OCI-LY3 (cell line): ENCODE data around the gene SLC7A1.

Source experiments
- EZH2phosphoT487 ChIP-seq: fragments of 200-600 bp; shearing (Covaris generic); IDR thresholded peaks from 2 replicates; pipeline ENCODE4 v1.6.1; 2018; ENCODE audit warnings: antibody characterized with exemption, mixed run types, low read depth
- TF ChIP-seq, protein P1 (sequence below): fragments of 200-600, 300-600 bp; sonication (generic); IDR thresholded peaks from 2 replicates; pipeline ENCODE4 v1.5.1; 2014; ENCODE audit warnings: antibody characterized with exemption, low read length, low read depth

DNA sequence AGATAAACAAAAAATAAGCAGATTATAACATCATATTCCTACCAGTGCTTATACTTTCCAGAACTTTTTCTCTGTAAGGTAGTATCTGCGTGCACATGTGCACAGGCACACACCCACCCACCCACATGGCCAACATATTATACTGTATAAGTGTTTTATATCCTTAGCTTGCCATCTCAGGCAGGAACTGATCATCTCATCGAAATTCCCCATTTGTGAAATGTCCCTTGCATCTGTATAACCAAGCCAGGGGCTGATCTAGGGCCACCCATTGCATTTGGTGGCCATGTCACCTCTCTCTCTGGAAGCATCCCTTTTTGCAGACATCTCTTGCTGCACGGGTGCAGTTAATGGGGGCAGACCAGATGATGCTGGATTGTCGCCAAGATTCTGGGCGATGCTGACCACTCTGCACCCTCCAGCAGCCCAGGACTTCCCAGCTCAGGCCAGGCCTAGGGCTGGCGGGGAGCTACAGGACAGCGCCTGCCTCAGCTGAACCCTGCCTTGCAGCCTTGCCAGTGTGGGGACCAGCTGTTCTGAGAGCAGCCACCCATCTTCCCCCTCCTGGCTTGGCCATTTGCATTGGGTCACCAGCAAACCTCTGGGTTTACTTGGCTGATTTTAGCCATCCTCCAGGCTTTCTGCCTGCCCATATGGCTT lies 95.9 kb downstream of the SLC7A1 start:
- TF ChIP-seq, protein P1, sequence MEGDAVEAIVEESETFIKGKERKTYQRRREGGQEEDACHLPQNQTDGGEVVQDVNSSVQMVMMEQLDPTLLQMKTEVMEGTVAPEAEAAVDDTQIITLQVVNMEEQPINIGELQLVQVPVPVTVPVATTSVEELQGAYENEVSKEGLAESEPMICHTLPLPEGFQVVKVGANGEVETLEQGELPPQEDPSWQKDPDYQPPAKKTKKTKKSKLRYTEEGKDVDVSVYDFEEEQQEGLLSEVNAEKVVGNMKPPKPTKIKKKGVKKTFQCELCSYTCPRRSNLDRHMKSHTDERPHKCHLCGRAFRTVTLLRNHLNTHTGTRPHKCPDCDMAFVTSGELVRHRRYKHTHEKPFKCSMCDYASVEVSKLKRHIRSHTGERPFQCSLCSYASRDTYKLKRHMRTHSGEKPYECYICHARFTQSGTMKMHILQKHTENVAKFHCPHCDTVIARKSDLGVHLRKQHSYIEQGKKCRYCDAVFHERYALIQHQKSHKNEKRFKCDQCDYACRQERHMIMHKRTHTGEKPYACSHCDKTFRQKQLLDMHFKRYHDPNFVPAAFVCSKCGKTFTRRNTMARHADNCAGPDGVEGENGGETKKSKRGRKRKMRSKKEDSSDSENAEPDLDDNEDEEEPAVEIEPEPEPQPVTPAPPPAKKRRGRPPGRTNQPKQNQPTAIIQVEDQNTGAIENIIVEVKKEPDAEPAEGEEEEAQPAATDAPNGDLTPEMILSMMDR: no peak
- no peak for TF ChIP-seq EZH2phosphoT487
